Endodermal cell (in vitro differentiated cells): Measurements from ENCODE around the gene OR2T12. TPM values are rescaled to one million over a fixed set of nuclear protein-coding genes. Genes with fewer than 3 reads are reported as not detected.
"Not testable (repeated sequence)": the region's sequence is repeated elsewhere in the genome, so short reads cannot be mapped to it uniquely, and the experiment has no call there.

Source experiments
- DNase-seq: peaks from one replicate; pipeline ENCODE4 v3.0.0-alpha.2; 2017
- H3K27ac ChIP-seq: 2 replicates; pipeline ENCODE4 v1.5.1; 2013; ENCODE audit warnings: mild to moderate bottlenecking, low read depth, low read length, moderate library complexity
- H3K27me3 ChIP-seq: 2 replicates; pipeline ENCODE4 v1.6.1; 2013; ENCODE audit warnings: mild to moderate bottlenecking, low read length, moderate library complexity; ENCODE audit not compliant: insufficient read depth, control insufficient read depth, poor library complexity, severe bottlenecking
- H3K36me3 ChIP-seq: 2 replicates; pipeline ENCODE4 v1.7.0; 2013; ENCODE audit warnings: mild to moderate bottlenecking, low read length, moderate library complexity; ENCODE audit not compliant: control insufficient read depth, insufficient read depth
- H3K4me1 ChIP-seq: one replicate; pipeline ENCODE4 v1.7.0; 2013; ENCODE audit warnings: low read length; ENCODE audit not compliant: control insufficient read depth, insufficient read depth
- H3K4me3 ChIP-seq: 2 replicates; pipeline ENCODE4 v1.5.1; 2013; ENCODE audit warnings: mild to moderate bottlenecking, low read length, moderate library complexity
- H3K9ac ChIP-seq: 2 replicates; pipeline ENCODE4 v1.6.1; 2013; ENCODE audit warnings: mild to moderate bottlenecking, low read length, moderate library complexity; ENCODE audit not compliant: poor library complexity, severe bottlenecking; ENCODE audit errors: extremely low read depth
- H3K9me3 ChIP-seq: 2 replicates; pipeline ENCODE4 v1.6.1; 2013; ENCODE audit warnings: mild to moderate bottlenecking, low read length, moderate library complexity; ENCODE audit not compliant: control insufficient read depth
- H3K27ac Mint-ChIP-seq: 2 replicates; pipeline ENCODE4 v1.8.0; 2020; ENCODE audit warnings: mixed read lengths
- H3K27me3 Mint-ChIP-seq: 2 replicates; pipeline ENCODE4 v1.8.0; 2021; ENCODE audit warnings: mild to moderate bottlenecking, mixed read lengths; ENCODE audit not compliant: insufficient read depth
- H3K36me3 Mint-ChIP-seq: 2 replicates; pipeline ENCODE4 v1.8.0; 2020; ENCODE audit warnings: low read depth, mixed read lengths
- H3K4me1 Mint-ChIP-seq: 2 replicates; pipeline ENCODE4 v1.8.0; 2020; ENCODE audit warnings: mixed read lengths
- H3K4me3 Mint-ChIP-seq: 2 replicates; pipeline ENCODE4 v1.8.0; 2020; ENCODE audit warnings: mild to moderate bottlenecking, moderate library complexity, mixed read lengths
- H3K9me3 Mint-ChIP-seq: 2 replicates; pipeline ENCODE4 v1.8.0; 2020; ENCODE audit warnings: mild to moderate bottlenecking, mixed read lengths
- WGBS, 2 experiments: methylation state at CpG; one replicate each; pipeline versions ENCODE4 v1.1.5 to v1.1.7; 2013; ENCODE audit warnings: missing lambda C conversion rate in 2 of 2, mixed read lengths in 1 of 2; ENCODE audit not compliant: insufficient coverage in 1 of 2, insufficient read length in 1 of 2; 5-methylcytosine and 5-hydroxymethylcytosine counted together
- total RNA-seq, 2 donors: library from RNA; stranded (reverse); fragmentation: NEBNext Ultra II Directional in 1 of 2; extraction: Animal tissue kit (Norgen Biotek cat#: 25700) in 1 of 2; gene quantifications; 2 replicates in 1 of 2; 3 replicates in 1 of 2; pipeline ENCODE4 v1.2.1, GENCODE V29; 2021
- TF ChIP-seq, protein P1 (sequence below): fragments of 200-600 bp; sonication (generic); conservative IDR thresholded peaks from 2 replicates; pipeline ENCODE4 v1.5.0; 2021; ENCODE audit warnings: antibody characterized with exemption, mild to moderate bottlenecking

The OR2T12 gene
- total RNA-seq, 2 donors from 2014 or later, result not detected

DNA sequence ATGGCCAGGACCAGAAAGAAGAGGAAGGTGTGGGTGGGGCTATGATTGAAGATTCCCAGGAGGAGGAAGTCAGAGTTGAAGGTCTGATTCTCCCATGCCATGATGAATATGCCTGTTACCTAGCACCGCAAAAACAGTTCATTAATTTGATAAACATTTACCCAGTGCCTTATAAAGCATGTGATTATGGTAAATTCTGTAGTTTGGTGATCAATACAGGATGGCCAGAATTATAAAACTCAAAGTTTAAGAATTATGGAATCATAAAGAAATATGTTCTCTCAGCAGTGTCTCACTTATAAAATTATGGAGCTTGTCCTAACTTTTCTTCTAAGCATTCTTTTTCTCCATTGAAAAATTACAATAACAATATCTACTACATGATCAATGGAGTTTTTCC, 21.2 kb upstream of the OR2T12 start, which contains the start of gene OR2M7:
Gene OR2M7 (minus strand): TSS at position 101 of the 400 bp plus-strand sequence. CDS start 0 bp downstream, at position 101.
- peaks cover 85% of the 10 kb centered on the region for H3K9me3 Mint-ChIP-seq
- 83% methylated on average over 1 of the region's 1 CpG; no CpG with 5 or more reads in 1 of the 2 experiments for WGBS, 2 experiments
- H3K4me3 Mint-ChIP-seq, result no peak within 1 kb of the TSS

DNA sequence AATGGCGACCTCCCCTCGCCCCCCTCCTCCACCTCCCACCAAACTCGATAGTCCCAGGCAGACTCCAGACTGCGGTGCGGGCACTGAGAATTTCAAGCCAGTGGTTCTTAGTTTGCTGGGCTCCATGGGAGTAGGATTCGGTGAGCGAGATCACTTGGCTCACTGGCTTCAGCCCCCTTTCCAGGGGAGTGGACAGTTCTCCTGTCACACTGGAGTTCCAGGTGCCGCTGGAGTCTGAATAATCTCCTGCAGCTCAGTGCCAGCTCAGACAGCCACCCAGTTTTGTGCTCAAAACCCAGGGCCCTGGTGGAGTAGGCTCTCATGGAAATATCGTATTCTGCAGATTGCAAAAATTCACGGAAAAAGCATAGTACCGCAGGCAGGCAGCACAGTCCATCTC, 13.6 kb upstream of the OR2T12 start:
- no peaks in the 10 kb centered on the region for H3K36me3 ChIP-seq
- Mint-ChIP-seq H3K27ac (no peak overlapping the region), H3K27me3 (no peaks in the 10 kb centered on the region), H3K36me3 (peaks cover 2% of the 10 kb centered on the region), H3K4me1 (no peaks in the 10 kb centered on the region), H3K4me3 (no peak overlapping the region), H3K9me3 (peaks cover 96% of the 10 kb centered on the region)
- DNase-seq, result no peak
- no peaks in the 10 kb centered on the region for H3K27me3 ChIP-seq
- H3K9me3 ChIP-seq, result peaks cover 93% of the 10 kb centered on the region
- no peak overlapping the region for H3K27ac ChIP-seq
- no peak overlapping the region for H3K9ac ChIP-seq
- TF ChIP-seq, protein P1, sequence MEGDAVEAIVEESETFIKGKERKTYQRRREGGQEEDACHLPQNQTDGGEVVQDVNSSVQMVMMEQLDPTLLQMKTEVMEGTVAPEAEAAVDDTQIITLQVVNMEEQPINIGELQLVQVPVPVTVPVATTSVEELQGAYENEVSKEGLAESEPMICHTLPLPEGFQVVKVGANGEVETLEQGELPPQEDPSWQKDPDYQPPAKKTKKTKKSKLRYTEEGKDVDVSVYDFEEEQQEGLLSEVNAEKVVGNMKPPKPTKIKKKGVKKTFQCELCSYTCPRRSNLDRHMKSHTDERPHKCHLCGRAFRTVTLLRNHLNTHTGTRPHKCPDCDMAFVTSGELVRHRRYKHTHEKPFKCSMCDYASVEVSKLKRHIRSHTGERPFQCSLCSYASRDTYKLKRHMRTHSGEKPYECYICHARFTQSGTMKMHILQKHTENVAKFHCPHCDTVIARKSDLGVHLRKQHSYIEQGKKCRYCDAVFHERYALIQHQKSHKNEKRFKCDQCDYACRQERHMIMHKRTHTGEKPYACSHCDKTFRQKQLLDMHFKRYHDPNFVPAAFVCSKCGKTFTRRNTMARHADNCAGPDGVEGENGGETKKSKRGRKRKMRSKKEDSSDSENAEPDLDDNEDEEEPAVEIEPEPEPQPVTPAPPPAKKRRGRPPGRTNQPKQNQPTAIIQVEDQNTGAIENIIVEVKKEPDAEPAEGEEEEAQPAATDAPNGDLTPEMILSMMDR, result no peak
- H3K4me1 ChIP-seq, result no peaks in the 10 kb centered on the region
- 68 to 83% methylated on average over 6 to 11 of the region's 11 CpGs for WGBS, 2 experiments
- no peak overlapping the region for H3K4me3 ChIP-seq

More for the DNA sequence above, 21.2 kb upstream of the OR2T12 start, which contains the start of gene OR2M7:
- no peak for DNase-seq
- Histone ChIP-seq H3K36me3 (no peaks in the 10 kb centered on the region), H3K27ac (no peak within 1 kb of the TSS), H3K9me3 (peaks cover 66% of the 10 kb centered on the region), H3K4me1 (no peaks in the 10 kb centered on the region), H3K9ac (no peak within 1 kb of the TSS), H3K4me3 (no peak within 1 kb of the TSS), H3K27me3 (no peaks in the 10 kb centered on the region)
- no peak within 1 kb of the TSS for H3K27ac Mint-ChIP-seq
- H3K36me3 Mint-ChIP-seq, result peaks cover 4% of the 10 kb centered on the region
- H3K4me1 Mint-ChIP-seq, result no peaks in the 10 kb centered on the region
- H3K27me3 Mint-ChIP-seq, result no peaks in the 10 kb centered on the region
- TF ChIP-seq, protein P1, result no peak

DNA sequence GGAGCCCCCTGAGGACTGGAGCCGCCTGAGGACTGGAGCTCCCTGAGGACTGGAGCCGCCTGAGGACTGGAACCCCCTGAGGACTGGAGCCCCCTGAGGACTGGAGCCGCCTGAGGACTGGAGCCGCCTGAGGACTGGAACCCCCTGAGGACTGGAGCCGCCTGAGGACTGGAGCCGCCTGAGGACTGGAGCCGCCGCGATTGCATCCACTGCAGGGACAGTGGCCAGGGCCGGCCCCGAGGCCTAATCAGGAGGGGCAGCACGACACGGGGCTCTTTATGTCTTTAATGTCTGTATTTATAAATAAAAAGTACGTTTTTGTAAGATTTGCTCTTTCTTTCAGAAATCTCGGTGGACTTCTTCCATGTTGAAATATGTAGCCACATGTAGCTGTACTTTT, 3.5 kb upstream of the OR2T12 start:
- H3K9me3 Mint-ChIP-seq, result peaks cover 72% of the 10 kb centered on the region
- DNase-seq, H3K36me3 Mint-ChIP-seq, H3K9ac ChIP-seq, H3K27me3 Mint-ChIP-seq, H3K27ac Mint-ChIP-seq, H3K27ac ChIP-seq, H3K4me3 Mint-ChIP-seq, H3K36me3 ChIP-seq, H3K27me3 ChIP-seq, H3K4me3 ChIP-seq, H3K4me1 ChIP-seq, H3K4me1 Mint-ChIP-seq: not testable (repeated sequence)
- peaks cover 66% of the 10 kb centered on the region for H3K9me3 ChIP-seq
- 76 to 87% methylated on average over 7 to 15 of the region's 15 CpGs for WGBS, 2 experiments

DNA sequence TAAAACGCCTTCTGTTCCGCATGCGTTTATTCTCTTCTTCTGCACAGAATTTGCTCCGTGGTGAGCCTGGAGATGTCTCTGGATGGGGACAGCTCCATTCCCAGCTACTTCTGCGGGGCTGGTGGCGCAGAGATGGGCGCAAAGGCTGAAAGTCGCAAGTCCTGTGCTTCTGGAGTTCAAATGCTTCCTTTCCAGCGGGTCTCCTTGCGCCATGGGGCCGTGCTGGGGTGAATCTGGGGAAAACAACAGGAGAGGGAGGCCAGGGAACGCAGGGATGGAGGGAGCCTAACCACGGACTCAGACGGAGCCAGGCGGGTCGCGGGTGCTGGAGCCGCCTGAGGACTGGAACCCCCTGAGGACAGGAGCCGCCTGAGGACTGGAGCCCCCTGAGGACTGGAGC, 2.9 kb upstream of the OR2T12 start:
- TF ChIP-seq, protein P1, result no peak
- H3K27ac Mint-ChIP-seq, result no peak overlapping the region

DNA sequence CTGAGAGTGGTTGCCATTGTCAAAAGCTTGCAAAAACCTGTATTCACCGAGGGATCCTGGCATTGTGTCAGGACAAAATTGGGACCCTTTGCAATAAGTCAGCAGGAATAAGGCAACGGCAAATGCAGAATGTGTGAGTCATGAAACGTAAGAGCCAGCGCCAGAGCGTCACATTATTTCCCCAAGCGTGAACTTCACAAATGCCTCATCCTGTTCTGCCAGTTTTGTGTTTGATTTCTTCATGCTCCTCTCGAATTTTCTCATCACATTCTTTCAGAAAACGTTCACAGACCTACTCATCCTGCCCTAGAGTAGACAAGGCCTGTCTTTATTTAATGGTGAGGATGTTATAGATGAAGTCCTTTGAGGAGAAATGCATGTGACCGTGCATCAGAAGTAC, 2.4 kb upstream of the OR2T12 start:
- H3K27ac ChIP-seq, H3K36me3 Mint-ChIP-seq, H3K9ac ChIP-seq, H3K36me3 ChIP-seq, H3K27me3 ChIP-seq, H3K4me3 ChIP-seq, H3K27ac Mint-ChIP-seq, DNase-seq, H3K4me3 Mint-ChIP-seq, H3K27me3 Mint-ChIP-seq, H3K4me1 Mint-ChIP-seq, H3K4me1 ChIP-seq: not testable (repeated sequence)
- WGBS, 2 experiments, result 60 to 75% methylated on average over 1 to 8 of the region's 9 CpGs
- H3K9me3 Mint-ChIP-seq, result peaks cover 68% of the 10 kb centered on the region
- peaks cover 65% of the 10 kb centered on the region for H3K9me3 ChIP-seq

More for the DNA sequence above, 2.9 kb upstream of the OR2T12 start:
- no peaks in the 10 kb centered on the region for H3K36me3 Mint-ChIP-seq
- H3K9me3 Mint-ChIP-seq, result peaks cover 68% of the 10 kb centered on the region
- 81 to 88% methylated on average over 11 to 19 of the region's 19 CpGs for WGBS, 2 experiments
- H3K9ac ChIP-seq, result no peak overlapping the region
- no peak for DNase-seq
- no peaks in the 10 kb centered on the region for H3K4me1 ChIP-seq
- no peak overlapping the region for H3K4me3 ChIP-seq
- H3K4me1 Mint-ChIP-seq, result no peaks in the 10 kb centered on the region
- no peak overlapping the region for H3K27ac ChIP-seq
- peaks cover 65% of the 10 kb centered on the region for H3K9me3 ChIP-seq
- no peaks in the 10 kb centered on the region for H3K27me3 ChIP-seq
- H3K36me3 ChIP-seq, result no peaks in the 10 kb centered on the region
- H3K4me3 Mint-ChIP-seq, result no peak overlapping the region
- H3K27me3 Mint-ChIP-seq, result no peaks in the 10 kb centered on the region
